RWPE2 (cell line): ENCODE results near the gene MYL12B.

Experiments used
- ATAC-seq: fragments of 200-7000 bp; cut with Tn5 transposase; 3 replicates; pipeline ENCODE4 v1.9.1; 2021; ENCODE audit warnings: low read depth
- DNase-seq: peaks from one replicate; pipeline ENCODE4 v3.0.0-alpha.2; 2020; ENCODE audit warnings: low spot score
- H3K27ac ChIP-seq: fragments of 450-650 bp; 2 replicates; pipeline ENCODE4 v1.5.1; 2017; ENCODE audit warnings: mild to moderate bottlenecking; ENCODE audit not compliant: poor library complexity, severe bottlenecking
- H3K27me3 ChIP-seq: fragments of 250-450 bp; sonication (Bioruptor Pico); 2 replicates; pipeline ENCODE4 v1.5.1; 2021; ENCODE audit warnings: mild to moderate bottlenecking, moderate library complexity; ENCODE audit not compliant: insufficient read depth, poor library complexity, severe bottlenecking
- H3K36me3 ChIP-seq: fragments of 250-450 bp; sonication (Bioruptor Pico); 2 replicates; pipeline ENCODE4 v1.5.1; 2020; ENCODE audit warnings: low read depth, mild to moderate bottlenecking, moderate library complexity
- H3K4me1 ChIP-seq: fragments of 250-450 bp; sonication (Bioruptor Pico); 2 replicates; pipeline ENCODE4 v1.5.1; 2021; ENCODE audit warnings: mild to moderate bottlenecking, moderate library complexity; ENCODE audit not compliant: insufficient read depth, poor library complexity, severe bottlenecking
- H3K4me3 ChIP-seq: fragments of 250-450 bp; sonication (Bioruptor Pico); 2 replicates; pipeline ENCODE4 v1.5.1; 2021; ENCODE audit warnings: mild to moderate bottlenecking, moderate library complexity; ENCODE audit not compliant: severe bottlenecking
- H3K9me3 ChIP-seq: fragments of 250-450 bp; sonication (Bioruptor Pico); 2 replicates; pipeline ENCODE4 v1.5.1; 2021; ENCODE audit warnings: mild to moderate bottlenecking, moderate library complexity; ENCODE audit not compliant: severe bottlenecking
- CTCF ChIP-seq: fragments of 450-650 bp; IDR thresholded peaks from one replicate; pipeline ENCODE4 v1.5.1; 2017; ENCODE audit warnings: mild to moderate bottlenecking, moderate library complexity; ENCODE audit not compliant: poor library complexity, severe bottlenecking

Gene MYL12B

GRCh38 chr18:3246635-3247239 lies 15.2 kb upstream of the MYL12B start:
- Histone ChIP-seq H3K4me3 (peak overlapping the region; percentile 93), H3K27ac (peak overlapping the region; percentile 89), H3K9me3 (no peaks in the 10 kb centered on the region), H3K27me3 (no peaks in the 10 kb centered on the region), H3K36me3 (peaks cover 37% of the 10 kb centered on the region), H3K4me1 (peaks cover 34% of the 10 kb centered on the region)
- no peak for DNase-seq
- TF ChIP-seq CTCF, result no peak
- no peak for ATAC-seq

GRCh38 chr18:3247240-3248061 lies 14.5 kb upstream of the MYL12B start, which contains the start of gene MYL12A:
MYL12A (plus strand) TSS chr18:3247801; CDS start chr18:3253248, 5,447 bp downstream.
- Histone ChIP-seq H3K27ac (peak within 1 kb of the TSS; percentile 89), H3K9me3 (no peaks in the 10 kb centered on the region), H3K36me3 (peaks cover 44% of the 10 kb centered on the region), H3K27me3 (no peaks in the 10 kb centered on the region), H3K4me1 (peaks cover 41% of the 10 kb centered on the region), H3K4me3 (peak within 1 kb of the TSS; percentile 93)
- peak; percentile 97 for DNase-seq
- TF ChIP-seq CTCF, result no peak
- ATAC-seq, result peak; percentile 77

- ATAC-seq (no peak), DNase-seq (no peak)
- Histone ChIP-seq H3K4me3 (peak overlapping the region; percentile 93), H3K4me1 (peaks cover 41% of the 10 kb centered on the region), H3K27me3 (no peaks in the 10 kb centered on the region), H3K27ac (peak overlapping the region; percentile 89), H3K36me3 (peaks cover 49% of the 10 kb centered on the region), H3K9me3 (no peaks in the 10 kb centered on the region)
- no peak for TF ChIP-seq CTCF
Observed at GRCh38 chr18:3248062-3248657, 13.8 kb upstream of the MYL12B start.

- Histone ChIP-seq H3K36me3 (peaks cover 55% of the 10 kb centered on the region), H3K27me3 (no peaks in the 10 kb centered on the region), H3K27ac (peak overlapping the region; percentile 89), H3K4me3 (peak overlapping the region; percentile 93), H3K4me1 (peaks cover 41% of the 10 kb centered on the region), H3K9me3 (no peaks in the 10 kb centered on the region)
- ATAC-seq (no peak), DNase-seq (no peak)
- no peak for TF ChIP-seq CTCF
Observed at GRCh38 chr18:3248658-3249359, 13.1 kb upstream of the MYL12B start.
